Fibroblast of skin of scalp (primary cell): ENCODE data around the gene PLCD3.

Experiments
- DNase-seq: peaks from one replicate; pipeline ENCODE4 v3.0.0-alpha.2; 2013

PLCD3 gene

DNA sequence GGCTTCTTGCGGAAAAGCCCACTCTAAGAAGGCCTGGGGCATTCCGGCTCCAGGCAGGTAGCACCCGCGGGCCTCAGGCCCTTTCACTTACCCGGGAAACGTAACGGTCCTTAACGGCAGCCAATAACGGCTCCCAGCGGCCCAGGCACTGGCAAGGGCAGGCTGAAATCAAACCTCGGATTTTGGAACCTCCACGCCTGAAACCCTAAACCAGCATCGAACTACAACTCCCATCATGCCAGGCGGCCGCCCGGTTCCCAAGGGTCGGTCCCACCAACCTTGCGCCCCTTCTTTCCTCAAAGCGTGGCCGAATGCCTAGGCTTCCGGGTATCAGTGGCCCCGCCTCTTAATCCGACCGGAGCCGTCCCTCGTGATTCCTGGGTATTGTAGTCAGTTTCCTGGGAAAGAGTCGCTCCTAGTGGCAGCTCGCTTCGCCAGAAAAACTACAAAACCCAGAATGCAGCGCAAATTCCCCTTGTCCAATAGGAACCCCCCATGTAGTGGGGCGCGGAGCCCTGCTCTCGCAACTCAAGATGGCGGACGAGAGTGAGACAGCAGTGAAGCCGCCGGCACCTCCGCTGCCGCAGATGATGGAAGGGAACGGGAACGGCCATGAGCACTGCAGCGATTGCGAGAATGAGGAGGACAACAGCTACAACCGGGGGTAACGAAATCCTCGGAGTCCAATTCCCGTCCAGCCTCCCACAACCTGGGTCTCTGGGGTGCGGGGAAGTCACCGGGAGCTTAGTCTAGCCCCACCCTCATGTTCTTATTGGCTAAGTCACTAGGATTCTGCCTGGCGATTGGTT lies 71.3 kb downstream of the PLCD3 start, which contains the start of gene NMT1:
TSS of gene NMT1 (plus strand) at position 521 of the 809 bp plus-strand sequence. CDS start at position 534, 13 bp downstream.
- DNase-seq, result peak; percentile 100

DNA sequence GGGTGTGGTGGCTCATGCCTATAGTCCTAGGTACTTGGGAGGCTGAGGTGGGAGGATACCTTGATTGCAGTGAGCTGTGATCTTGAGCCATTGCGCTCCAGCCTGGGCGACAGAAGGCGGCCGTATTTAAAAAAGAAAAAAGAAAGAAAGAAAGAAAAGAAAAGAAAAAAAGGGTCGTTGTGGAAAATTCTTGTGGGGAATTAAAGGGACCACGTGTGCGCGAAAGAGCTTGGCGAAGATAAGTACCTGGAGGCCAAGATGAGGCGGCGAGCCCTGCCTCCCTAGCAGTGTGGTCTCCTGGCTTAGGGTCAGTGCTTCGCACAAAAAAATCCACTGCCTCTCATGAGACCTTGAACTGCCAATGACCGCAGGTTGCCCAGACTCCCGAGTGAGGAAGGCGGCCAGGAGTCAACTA lies 71.9 kb downstream of the PLCD3 start:
- no peak for DNase-seq
